GM13976 (cell line): ENCODE data around the gene MRPL43.
A peak's percentile ranks its signal among the peaks of the same experiment; 100 is the strongest.

Experiments
- DNase-seq: peaks from one replicate; pipeline ENCODE4 v3.0.0; 2012; ENCODE audit warnings: low spot score
- in situ Hi-C: fragments of 300-500 bp; cut with MboI; formaldehyde crosslinking; loops from one replicate; pipeline ENCODE4 v1.12.0; 2022; ENCODE audit warnings: low sequenced_read_pairs, mixed read lengths, inconsistent platforms; ENCODE audit not compliant: unreplicated experiment
- TF ChIP-seq, protein P1 (sequence below): IDR thresholded peaks from 2 replicates; pipeline ENCODE4 v1.5.1; 2012; ENCODE audit warnings: borderline replicate concordance, mild to moderate bottlenecking; ENCODE audit not compliant: insufficient read depth; ENCODE audit errors: extremely low read depth, missing control alignments, control extremely low read depth

Gene MRPL43

DNA sequence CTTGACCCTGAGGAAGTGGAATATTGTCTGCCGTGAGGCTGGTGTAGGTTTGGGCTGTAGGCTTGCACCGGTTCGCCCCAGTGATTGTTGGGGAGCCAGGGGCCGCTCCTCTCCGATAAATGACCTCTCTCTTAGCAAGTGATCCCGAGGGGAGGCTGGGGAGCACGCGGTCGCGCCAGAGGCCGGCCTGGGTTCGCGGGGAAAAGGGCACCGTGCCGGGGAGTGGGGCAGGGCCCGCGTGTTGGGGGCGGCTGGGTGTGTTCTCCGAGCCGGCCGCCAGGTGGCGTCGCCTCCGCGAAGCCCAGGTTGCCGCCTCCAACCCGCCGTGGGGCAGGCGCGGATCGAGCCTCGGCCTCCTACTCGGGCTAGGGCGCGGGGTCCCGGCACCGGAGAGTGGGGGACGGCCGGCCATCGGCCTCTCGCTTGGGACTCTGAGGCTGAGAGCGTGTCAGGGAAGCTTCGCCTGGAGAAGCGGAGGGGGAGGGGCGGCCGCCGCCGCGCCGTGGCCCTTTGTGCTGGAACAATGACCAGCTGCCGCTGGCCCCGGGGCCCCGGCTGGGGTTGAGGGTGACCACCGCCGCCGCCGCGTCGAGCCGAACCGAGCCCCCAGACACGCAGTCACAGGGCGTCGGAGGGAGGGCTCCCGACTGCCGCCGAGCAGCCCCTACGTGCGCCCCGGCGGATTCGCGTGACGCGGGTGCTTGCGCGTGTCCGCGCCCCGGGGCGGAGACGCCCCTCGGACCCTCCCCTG lies 11.9 kb upstream of the MRPL43 start:
- DNase-seq = peak; percentile 94
- TF ChIP-seq, protein P1, sequence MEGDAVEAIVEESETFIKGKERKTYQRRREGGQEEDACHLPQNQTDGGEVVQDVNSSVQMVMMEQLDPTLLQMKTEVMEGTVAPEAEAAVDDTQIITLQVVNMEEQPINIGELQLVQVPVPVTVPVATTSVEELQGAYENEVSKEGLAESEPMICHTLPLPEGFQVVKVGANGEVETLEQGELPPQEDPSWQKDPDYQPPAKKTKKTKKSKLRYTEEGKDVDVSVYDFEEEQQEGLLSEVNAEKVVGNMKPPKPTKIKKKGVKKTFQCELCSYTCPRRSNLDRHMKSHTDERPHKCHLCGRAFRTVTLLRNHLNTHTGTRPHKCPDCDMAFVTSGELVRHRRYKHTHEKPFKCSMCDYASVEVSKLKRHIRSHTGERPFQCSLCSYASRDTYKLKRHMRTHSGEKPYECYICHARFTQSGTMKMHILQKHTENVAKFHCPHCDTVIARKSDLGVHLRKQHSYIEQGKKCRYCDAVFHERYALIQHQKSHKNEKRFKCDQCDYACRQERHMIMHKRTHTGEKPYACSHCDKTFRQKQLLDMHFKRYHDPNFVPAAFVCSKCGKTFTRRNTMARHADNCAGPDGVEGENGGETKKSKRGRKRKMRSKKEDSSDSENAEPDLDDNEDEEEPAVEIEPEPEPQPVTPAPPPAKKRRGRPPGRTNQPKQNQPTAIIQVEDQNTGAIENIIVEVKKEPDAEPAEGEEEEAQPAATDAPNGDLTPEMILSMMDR = peak; percentile 89
- in situ Hi-C loops = no loop called here

DNA sequence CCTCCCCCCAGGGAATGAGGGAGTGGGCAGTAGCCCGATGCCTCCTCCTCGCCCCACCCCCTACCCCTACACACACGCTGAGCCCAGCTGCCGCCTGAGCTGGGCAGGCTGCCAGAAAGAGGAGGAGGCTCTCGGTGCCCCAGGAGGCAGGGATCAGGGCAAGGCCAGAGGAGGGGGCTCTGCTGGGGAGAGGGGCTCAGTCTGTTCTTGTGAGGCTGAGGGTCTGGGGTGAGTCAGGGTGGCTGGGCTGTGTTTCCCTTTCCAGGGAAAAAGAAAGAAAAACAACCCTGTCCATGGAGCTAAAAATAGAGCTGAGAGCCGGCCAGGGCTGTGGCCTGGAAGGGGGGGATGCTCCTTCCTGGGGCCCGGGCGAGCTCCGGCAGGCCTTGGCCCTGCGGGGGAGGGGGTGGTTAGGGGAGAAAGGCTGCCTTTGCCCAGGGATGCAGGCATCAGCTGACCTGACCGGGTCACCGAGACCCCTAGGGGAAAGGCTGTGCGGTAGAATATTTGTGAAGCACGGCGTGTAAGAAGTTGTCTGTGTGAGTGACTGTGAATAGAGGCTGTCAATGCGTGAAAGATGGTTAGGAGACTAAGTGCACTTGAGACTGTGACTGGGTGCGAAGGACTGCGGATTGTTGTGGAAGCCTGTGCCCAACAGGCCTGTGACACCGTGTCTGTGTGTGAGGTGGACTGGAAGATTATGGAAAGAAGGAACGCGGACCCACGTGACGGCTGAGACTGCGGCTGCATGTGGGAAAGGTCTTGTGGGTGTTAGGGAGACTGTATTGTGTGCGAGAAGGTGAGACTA lies 11.1 kb upstream of the MRPL43 start:
- peak; percentile 78 for DNase-seq
- TF ChIP-seq, protein P1 = no peak
- in situ Hi-C loops = no loop called here

DNA sequence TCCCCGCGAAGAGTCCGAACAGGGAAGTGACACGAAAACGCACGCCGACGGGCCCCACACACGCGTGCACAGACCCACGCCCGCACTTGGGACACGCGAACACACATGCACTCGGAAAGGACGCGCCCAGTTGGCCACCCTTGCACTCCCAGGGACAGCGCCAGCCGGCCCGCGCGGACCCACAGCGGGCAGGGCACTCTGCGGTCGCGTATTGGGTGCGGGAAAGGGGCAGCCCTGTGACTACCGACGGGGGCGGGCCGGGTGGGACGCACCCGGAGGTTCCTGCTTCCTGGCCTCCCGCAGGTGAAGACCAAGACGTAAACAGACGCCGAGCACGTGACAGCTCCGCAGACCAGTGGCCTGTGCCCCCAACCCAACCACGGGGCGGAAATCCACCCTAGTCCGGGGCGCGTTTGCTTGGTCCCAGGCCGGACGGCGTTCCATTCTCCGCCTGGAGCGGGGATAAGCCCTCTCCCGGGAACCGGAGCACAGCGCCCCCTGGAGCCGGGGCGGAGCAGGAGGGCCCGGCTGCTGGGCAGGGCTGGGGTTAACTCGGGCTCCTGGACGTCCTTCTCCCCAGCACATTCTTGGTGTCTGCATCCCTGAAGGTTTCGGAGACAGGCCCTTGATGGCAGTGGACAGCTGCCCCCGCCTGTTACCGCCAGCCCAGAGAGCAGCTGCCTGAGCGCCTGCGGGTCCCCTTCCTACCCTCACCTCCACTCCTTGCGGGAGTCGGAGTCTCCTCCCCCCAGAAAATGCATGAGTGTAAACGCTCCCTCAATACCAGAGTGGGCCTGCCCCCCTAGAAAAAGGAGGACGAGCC lies 10.3 kb upstream of the MRPL43 start:
- in situ Hi-C loops = no loop called here
- peak; percentile 86 for DNase-seq
- TF ChIP-seq, protein P1 = peak; percentile 86

DNA sequence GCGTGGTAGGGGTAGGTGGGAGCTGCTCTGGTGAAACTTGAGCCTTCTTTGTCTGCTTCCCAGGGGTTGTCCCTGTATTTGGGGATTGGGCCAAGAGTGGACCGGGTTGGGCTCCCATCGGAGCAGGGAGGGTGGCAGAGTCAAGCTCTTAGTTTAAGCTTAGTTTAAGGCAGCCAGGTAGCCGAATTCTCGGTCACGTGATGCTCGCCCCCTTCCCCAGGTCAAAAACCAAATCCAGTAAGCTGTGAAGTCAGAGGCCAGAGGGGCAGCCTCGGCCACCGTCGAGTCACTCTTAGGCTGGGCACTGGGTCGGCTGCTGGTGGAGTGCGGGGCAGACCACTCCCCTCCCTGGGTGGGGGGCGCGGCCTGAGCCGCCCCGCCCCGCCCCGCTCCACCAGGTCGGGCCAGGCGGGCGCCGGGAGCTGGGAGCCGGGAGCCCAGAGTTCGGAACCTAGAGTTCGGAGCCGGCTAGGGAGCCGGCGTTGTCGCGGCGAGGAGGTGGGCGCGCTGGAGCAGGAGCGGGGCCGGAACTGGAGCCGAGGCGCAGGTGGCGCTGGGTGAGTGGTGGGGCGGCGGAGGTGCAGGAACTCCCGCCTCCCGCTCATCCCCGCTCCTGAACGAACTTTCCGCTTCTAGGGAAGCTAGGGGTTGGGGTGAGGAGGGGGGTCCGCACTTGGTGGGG lies 9.5 kb upstream of the MRPL43 start:
- TF ChIP-seq, protein P1 = no peak
- DNase-seq = peak; percentile 75
- in situ Hi-C loops = no loop called here

DNA sequence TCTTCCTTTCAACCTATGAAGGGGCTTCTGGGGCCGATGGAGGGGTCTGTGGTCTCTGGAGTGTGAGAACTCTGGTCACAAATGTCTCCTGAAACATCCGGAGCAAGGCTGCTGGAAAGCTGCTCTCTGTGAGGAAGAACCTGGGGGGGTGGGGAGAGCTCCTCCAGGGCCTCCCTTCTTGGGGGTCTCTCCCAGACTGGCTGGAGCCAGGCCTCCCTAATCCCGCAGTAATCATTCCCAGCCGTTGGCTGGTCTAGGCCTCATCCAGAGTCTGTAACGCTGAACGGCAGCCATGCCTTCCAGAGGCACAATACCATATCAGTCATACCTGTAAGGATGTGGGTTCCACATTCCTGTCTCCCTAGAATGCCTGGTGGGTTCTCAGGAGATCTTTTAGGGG lies 7.9 kb upstream of the MRPL43 start:
- in situ Hi-C loops = no loop called here
- no peak for DNase-seq
- TF ChIP-seq, protein P1 = no peak
